ENCODE results near the gene MUTYH.

- TF ChIP-seq CTCF (IDR thresholded peaks at IDR 0.05) (no peak), POLR2AphosphoS5 (IDR thresholded peaks at IDR 0.05) (no peak)
Observed at GRCh38 chr1:45370575-45370974, 30.3 kb upstream of the MUTYH start.

Measured in transverse colon (tissue), 4 donors.